ENCODE results near the gene ABCD1. TPM values are rescaled to one million over a fixed set of nuclear protein-coding genes. Genes with fewer than 3 reads are reported as not detected.

Gene ABCD1
- total RNA-seq, 1 experiment from 2014 or later, result 9.1 TPM

DNA sequence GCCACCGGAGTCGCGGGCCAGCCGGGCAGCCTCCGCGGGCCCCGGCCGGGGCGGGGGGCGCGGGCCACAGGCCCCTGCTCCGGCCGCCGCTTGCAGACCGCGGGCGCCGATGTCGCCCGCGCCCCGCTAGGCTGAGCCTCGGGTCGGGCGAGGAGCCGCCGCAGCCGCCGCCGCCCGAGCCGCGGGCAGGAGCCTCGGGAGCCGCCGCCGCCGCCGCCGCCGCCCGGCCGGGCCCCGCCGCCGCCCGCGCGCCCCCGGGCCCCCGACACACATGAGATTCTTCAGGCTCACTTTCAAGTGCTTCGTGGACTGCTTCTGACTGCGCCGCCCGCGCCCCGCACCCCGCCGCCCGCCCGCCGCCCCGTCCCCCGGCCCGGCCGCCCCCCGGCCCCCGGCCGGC, 36.6 kb upstream of the ABCD1 start (continued):
- TF ChIP-seq, protein P1, sequence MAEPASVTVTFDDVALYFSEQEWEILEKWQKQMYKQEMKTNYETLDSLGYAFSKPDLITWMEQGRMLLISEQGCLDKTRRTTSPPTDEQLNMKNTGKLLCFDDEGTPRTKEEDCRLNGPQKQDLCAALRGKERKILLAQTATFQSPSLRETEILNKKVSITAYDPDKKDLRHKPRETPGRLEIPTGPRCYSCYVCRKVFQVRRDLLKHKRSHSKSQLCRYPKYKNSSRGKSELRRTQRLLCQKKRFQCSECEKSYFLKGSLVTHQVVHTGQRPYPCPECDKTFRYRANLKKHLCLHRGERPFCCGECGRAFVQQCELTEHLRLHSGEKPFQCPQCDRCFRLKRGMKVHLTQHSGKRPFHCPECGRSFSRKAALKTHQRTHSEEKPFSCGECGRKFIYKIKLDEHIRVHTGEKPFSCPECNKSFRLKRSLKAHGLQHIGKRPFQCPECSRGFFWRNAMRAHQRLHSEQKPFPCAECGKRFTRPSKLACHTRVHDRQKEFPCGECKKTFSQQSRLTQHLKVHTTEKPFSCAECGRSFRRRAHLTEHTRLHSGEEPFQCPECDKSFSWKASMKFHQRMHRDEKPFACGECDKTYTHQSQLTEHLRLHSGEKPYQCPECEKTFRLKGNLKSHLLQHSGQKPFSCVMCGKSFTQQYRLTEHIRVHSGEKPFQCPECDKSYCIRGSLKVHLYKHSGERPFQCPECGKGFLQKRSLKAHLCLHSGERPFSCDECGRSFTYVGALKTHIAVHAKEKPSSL (CRISPR knock-in tag; conservative IDR thresholded peaks at IDR 0.05), result no peak
- TF ChIP-seq, protein P2, sequence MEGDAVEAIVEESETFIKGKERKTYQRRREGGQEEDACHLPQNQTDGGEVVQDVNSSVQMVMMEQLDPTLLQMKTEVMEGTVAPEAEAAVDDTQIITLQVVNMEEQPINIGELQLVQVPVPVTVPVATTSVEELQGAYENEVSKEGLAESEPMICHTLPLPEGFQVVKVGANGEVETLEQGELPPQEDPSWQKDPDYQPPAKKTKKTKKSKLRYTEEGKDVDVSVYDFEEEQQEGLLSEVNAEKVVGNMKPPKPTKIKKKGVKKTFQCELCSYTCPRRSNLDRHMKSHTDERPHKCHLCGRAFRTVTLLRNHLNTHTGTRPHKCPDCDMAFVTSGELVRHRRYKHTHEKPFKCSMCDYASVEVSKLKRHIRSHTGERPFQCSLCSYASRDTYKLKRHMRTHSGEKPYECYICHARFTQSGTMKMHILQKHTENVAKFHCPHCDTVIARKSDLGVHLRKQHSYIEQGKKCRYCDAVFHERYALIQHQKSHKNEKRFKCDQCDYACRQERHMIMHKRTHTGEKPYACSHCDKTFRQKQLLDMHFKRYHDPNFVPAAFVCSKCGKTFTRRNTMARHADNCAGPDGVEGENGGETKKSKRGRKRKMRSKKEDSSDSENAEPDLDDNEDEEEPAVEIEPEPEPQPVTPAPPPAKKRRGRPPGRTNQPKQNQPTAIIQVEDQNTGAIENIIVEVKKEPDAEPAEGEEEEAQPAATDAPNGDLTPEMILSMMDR (IDR thresholded peaks at IDR 0.05), result no peak
- TF ChIP-seq FOXJ3 (CRISPR knock-in tag; IDR thresholded peaks at IDR 0.05; ENCODE audit: borderline replicate concordance), result no peak
- no peak for TF ChIP-seq FOXK1 (CRISPR knock-in tag; IDR thresholded peaks at IDR 0.05)
- TF ChIP-seq NR1H2 (CRISPR knock-in tag; IDR thresholded peaks at IDR 0.05), result no peak
- no peak for TF ChIP-seq JUN (CRISPR knock-in tag; IDR thresholded peaks at IDR 0.05)

DNA sequence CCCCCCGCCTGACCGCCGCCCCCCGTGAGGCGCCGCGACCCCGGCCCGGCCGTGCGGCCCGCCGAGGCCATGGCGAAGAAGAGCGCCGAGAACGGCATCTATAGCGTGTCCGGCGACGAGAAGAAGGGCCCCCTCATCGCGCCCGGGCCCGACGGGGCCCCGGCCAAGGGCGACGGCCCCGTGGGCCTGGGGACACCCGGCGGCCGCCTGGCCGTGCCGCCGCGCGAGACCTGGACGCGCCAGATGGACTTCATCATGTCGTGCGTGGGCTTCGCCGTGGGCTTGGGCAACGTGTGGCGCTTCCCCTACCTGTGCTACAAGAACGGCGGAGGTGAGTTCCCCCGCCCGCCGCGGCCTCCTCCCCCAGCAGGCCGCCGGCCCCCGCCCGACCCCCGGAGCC, 36.1 kb upstream of the ABCD1 start:
- Mint-ChIP-seq H3K9me3 (peaks cover 4% of the 10 kb centered on the region), H3K27ac (no peak overlapping the region), H3K27me3 (ENCODE audit: low read depth) (no peaks in the 10 kb centered on the region; the same call in 1 of the 2 replicates), H3K4me3 (no peak overlapping the region), H3K36me3 (peaks cover 4% of the 10 kb centered on the region), H3K4me1 (peaks cover 15% of the 10 kb centered on the region)
- ATAC-seq (no peak), DNase-seq (ENCODE audit: low spot score) (no peak)
- CTCF ChIA-PET, result no interaction called here
- POLR2A ChIA-PET, result no interaction called here
- TF ChIP-seq ZNF138 (CRISPR knock-in tag; conservative IDR thresholded peaks at IDR 0.05) (no peak), CREB1 (CRISPR knock-in tag; IDR thresholded peaks at IDR 0.05) (no peak), ZNF121 (CRISPR knock-in tag; IDR thresholded peaks at IDR 0.05) (no peak), GABPB1 (CRISPR knock-in tag; IDR thresholded peaks at IDR 0.05) (no peak), TCF7 (CRISPR knock-in tag; IDR thresholded peaks at IDR 0.05; ENCODE audit: low read depth) (no peak), SMAD4 (CRISPR knock-in tag; IDR thresholded peaks at IDR 0.05) (no peak), SOX15 (CRISPR knock-in tag; IDR thresholded peaks at IDR 0.05) (no peak), TEAD4 (CRISPR knock-in tag; IDR thresholded peaks at IDR 0.05) (no peak)
- TF ChIP-seq, protein P3, sequence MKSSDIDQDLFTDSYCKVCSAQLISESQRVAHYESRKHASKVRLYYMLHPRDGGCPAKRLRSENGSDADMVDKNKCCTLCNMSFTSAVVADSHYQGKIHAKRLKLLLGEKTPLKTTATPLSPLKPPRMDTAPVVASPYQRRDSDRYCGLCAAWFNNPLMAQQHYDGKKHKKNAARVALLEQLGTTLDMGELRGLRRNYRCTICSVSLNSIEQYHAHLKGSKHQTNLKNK (CRISPR knock-in tag; IDR thresholded peaks at IDR 0.05), result no peak
- TF ChIP-seq, protein P4, sequence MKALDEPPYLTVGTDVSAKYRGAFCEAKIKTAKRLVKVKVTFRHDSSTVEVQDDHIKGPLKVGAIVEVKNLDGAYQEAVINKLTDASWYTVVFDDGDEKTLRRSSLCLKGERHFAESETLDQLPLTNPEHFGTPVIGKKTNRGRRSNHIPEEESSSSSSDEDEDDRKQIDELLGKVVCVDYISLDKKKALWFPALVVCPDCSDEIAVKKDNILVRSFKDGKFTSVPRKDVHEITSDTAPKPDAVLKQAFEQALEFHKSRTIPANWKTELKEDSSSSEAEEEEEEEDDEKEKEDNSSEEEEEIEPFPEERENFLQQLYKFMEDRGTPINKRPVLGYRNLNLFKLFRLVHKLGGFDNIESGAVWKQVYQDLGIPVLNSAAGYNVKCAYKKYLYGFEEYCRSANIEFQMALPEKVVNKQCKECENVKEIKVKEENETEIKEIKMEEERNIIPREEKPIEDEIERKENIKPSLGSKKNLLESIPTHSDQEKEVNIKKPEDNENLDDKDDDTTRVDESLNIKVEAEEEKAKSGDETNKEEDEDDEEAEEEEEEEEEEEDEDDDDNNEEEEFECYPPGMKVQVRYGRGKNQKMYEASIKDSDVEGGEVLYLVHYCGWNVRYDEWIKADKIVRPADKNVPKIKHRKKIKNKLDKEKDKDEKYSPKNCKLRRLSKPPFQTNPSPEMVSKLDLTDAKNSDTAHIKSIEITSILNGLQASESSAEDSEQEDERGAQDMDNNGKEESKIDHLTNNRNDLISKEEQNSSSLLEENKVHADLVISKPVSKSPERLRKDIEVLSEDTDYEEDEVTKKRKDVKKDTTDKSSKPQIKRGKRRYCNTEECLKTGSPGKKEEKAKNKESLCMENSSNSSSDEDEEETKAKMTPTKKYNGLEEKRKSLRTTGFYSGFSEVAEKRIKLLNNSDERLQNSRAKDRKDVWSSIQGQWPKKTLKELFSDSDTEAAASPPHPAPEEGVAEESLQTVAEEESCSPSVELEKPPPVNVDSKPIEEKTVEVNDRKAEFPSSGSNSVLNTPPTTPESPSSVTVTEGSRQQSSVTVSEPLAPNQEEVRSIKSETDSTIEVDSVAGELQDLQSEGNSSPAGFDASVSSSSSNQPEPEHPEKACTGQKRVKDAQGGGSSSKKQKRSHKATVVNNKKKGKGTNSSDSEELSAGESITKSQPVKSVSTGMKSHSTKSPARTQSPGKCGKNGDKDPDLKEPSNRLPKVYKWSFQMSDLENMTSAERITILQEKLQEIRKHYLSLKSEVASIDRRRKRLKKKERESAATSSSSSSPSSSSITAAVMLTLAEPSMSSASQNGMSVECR (CRISPR knock-in tag; IDR thresholded peaks at IDR 0.05; ENCODE audit: borderline replicate concordance), result no peak
